Fibroblast of skin of left quadriceps (primary cell): ENCODE measurements around the gene DDX19B.
"Not testable (repeated sequence)": the region's sequence is repeated elsewhere in the genome, so short reads cannot be mapped to it uniquely, and the experiment has no call there.

Source experiments
- DNase-seq, 2 experiments: peaks; one replicate each; pipeline ENCODE4 v3.0.0-alpha.2; 2013; ENCODE audit warnings: low read depth in 2 of 2

The DDX19B gene

GRCh38 chr16:70298988-70299938 lies at the start of gene DDX19B:
TSS of gene DDX19B (plus strand) at chr16:70299186. CDS start at chr16:70299298, 112 bp downstream.
- no peak for DNase-seq

- DNase-seq = not testable (repeated sequence)
Observed at GRCh38 chr16:70249697-70250096, 49.3 kb upstream of the DDX19B start.

- DNase-seq = no peak
Observed at GRCh38 chr16:70250748-70251628, 48.0 kb upstream of the DDX19B start.

- peak; percentile 85 to 86 for DNase-seq
Observed at GRCh38 chr16:70251629-70252354, 47.2 kb upstream of the DDX19B start, which contains the start of gene EXOSC6. TSS of gene EXOSC6 (minus strand) at chr16:70251940. CDS start at chr16:70251900, 40 bp downstream.

GRCh38 chr16:70252355-70252988 lies 46.5 kb upstream of the DDX19B start:
- DNase-seq = no peak

GRCh38 chr16:70253291-70254106 lies 45.5 kb upstream of the DDX19B start:
- no peak for DNase-seq

GRCh38 chr16:70254180-70254964 lies 44.6 kb upstream of the DDX19B start:
- DNase-seq = no peak

- DNase-seq = no peak
Observed at GRCh38 chr16:70254965-70255286, 44.1 kb upstream of the DDX19B start.

- no peak for DNase-seq
Observed at GRCh38 chr16:70255574-70255973, 43.4 kb upstream of the DDX19B start.

GRCh38 chr16:70257391-70257790 lies 41.6 kb upstream of the DDX19B start:
- no peak for DNase-seq

GRCh38 chr16:70258065-70258464 lies 40.9 kb upstream of the DDX19B start:
- no peak for DNase-seq

GRCh38 chr16:70258946-70259345 lies 40.0 kb upstream of the DDX19B start:
- DNase-seq = no peak

- DNase-seq = not testable (repeated sequence)
Observed at GRCh38 chr16:70259903-70260302, 39.1 kb upstream of the DDX19B start.

GRCh38 chr16:70267516-70267915 lies 31.5 kb upstream of the DDX19B start:
- DNase-seq = no peak

- DNase-seq = not testable (repeated sequence)
Observed at GRCh38 chr16:70267922-70268321, 31.1 kb upstream of the DDX19B start.

GRCh38 chr16:70269471-70269870 lies 29.5 kb upstream of the DDX19B start:
- DNase-seq = no peak

- no peak for DNase-seq
Observed at GRCh38 chr16:70270176-70270575, 28.8 kb upstream of the DDX19B start.

GRCh38 chr16:70271696-70272095 lies 27.3 kb upstream of the DDX19B start:
- DNase-seq = no peak

- DNase-seq = no peak
Observed at GRCh38 chr16:70276392-70276791, 22.6 kb upstream of the DDX19B start.
